Activated T-helper 2 cell treated with anti-CD3 and anti-CD28 coated beads, Interferon-gamma antibody, Interleukin-2, Interleukin-4, amounts not matched to agents 10 μg/mL and 5 μg/mL and 100 μg/mL, durations not matched to agents 14 hours and 24 hours and 36 hours (primary cell): ENCODE results near the gene NXNL1. TPM values are rescaled to one million over a fixed set of nuclear protein-coding genes. Genes with fewer than 3 reads are reported as not detected.
A peak's percentile ranks its signal among the peaks of the same experiment; 100 is the strongest.

Source experiments
- DNase-seq: peaks from one replicate; pipeline ENCODE4 v3.0.0; 2021; ENCODE audit warnings: low spot score
- H3K27ac Mint-ChIP-seq: one replicate; pipeline ENCODE4 v1.8.0; 2021; ENCODE audit warnings: mixed read lengths
- H3K27me3 Mint-ChIP-seq: one replicate; pipeline ENCODE4 v1.8.0; 2021; ENCODE audit warnings: low read depth, mixed read lengths
- H3K36me3 Mint-ChIP-seq: one replicate; pipeline ENCODE4 v1.8.0; 2021; ENCODE audit warnings: low read depth, mixed read lengths
- H3K4me1 Mint-ChIP-seq: one replicate; pipeline ENCODE4 v1.8.0; 2021; ENCODE audit warnings: low read depth, mixed read lengths
- H3K4me3 Mint-ChIP-seq: one replicate; pipeline ENCODE4 v1.8.0; 2021; ENCODE audit warnings: low read depth, mild to moderate bottlenecking, moderate library complexity, mixed read lengths
- H3K9me3 Mint-ChIP-seq: one replicate; pipeline ENCODE4 v1.8.0; 2021; ENCODE audit warnings: mixed read lengths
- intact Hi-C: fragments of 100-400 bp; cut with micrococcal nuclease; formaldehyde crosslinking; loops from one replicate; pipeline ENCODE4 v1.15.1; 2023
- total RNA-seq: library from RNA; stranded (reverse); gene quantifications from 2 replicates; pipeline ENCODE4 v1.2.3, GENCODE V29; 2022

NXNL1 gene
- total RNA-seq, 1 donor from 2014 or later, result not detected

GRCh38 chr19:17419621-17420474, 40.9 kb downstream of the NXNL1 start, which contains the start of gene MVB12A:
Gene MVB12A, plus strand, starts transcription at chr19:17420047. Its CDS starts 89 bp downstream, at chr19:17420136.
- H3K36me3 Mint-ChIP-seq, result peaks cover 33% of the 10 kb centered on the region
- DNase-seq, result peak; percentile 94
- peak within 1 kb of the TSS; percentile 88 for H3K27ac Mint-ChIP-seq
- H3K4me3 Mint-ChIP-seq, result peak within 1 kb of the TSS; percentile 90
- no peaks in the 10 kb centered on the region for H3K27me3 Mint-ChIP-seq
- intact Hi-C loops, result loop anchor here (1.0 kb wide), 1 partner anchor 15 kb away; the partner anchor contains the start of gene BST2
- no peaks in the 10 kb centered on the region for H3K9me3 Mint-ChIP-seq
- H3K4me1 Mint-ChIP-seq, result peaks cover 12% of the 10 kb centered on the region

DNA sequence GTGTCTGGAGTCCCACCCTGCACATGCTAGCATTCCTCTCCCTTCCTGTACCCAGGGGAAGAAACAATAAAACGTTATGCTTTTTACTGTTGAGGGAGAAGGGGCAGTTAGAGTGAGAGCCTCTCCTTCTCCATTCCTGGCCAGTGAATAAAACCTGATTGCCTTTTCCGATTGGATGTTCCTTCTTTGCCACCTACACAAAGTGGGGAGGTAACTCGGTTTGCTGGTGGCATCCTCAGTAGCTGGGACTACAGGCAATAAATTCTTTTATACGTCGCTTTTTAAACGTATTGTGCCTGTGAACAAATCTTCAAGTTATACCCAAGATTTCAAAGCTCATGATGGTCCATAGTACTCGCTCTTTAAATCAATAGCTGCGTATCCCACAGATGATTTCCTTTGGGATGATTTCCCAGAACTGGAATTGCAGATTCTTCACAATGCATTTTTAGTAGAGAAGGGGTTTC, 41.5 kb downstream of the NXNL1 start:
- Mint-ChIP-seq H3K27me3 (no peaks in the 10 kb centered on the region), H3K27ac (peak overlapping the region; percentile 88), H3K4me3 (peak overlapping the region; percentile 90), H3K9me3 (no peaks in the 10 kb centered on the region), H3K36me3 (peaks cover 35% of the 10 kb centered on the region), H3K4me1 (peaks cover 11% of the 10 kb centered on the region)
- intact Hi-C loops, result loop anchor here (1.0 kb wide), 1 partner anchor 14 kb away; the partner anchor contains the start of gene BST2
- no peak for DNase-seq

DNA sequence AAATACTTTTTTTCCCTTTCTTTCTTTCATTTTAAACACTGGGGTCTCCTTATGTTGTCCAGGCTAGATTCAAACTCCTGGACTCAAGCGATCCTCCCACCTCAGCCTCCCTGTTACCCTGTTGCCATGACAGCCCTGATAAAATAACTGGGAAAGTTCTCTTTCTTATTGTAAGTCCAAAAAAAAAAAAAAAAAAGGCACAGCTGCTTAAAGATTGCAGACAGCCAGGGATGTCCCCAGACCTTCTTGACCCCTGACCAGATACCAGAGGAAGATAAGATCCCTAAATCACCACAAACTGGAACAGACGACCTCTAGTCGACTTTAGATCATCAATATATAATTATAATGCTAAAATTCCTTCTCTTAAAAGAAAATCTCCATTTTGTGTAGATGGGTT, 42.0 kb downstream of the NXNL1 start:
- Mint-ChIP-seq H3K4me3 (peak overlapping the region; percentile 90), H3K9me3 (no peaks in the 10 kb centered on the region), H3K27ac (peak overlapping the region; percentile 88), H3K36me3 (peaks cover 38% of the 10 kb centered on the region), H3K4me1 (peaks cover 11% of the 10 kb centered on the region), H3K27me3 (no peaks in the 10 kb centered on the region)
- intact Hi-C loops, result loop anchor here (1.0 kb wide), 1 partner anchor 13 kb away; the partner anchor contains the start of gene BST2
- DNase-seq, result no peak

GRCh38 chr19:17415121-17415520, 45.6 kb downstream of the NXNL1 start:
- intact Hi-C loops, result no loop called here
- Mint-ChIP-seq H3K27ac (no peak overlapping the region), H3K9me3 (no peaks in the 10 kb centered on the region), H3K27me3 (no peaks in the 10 kb centered on the region), H3K36me3 (peaks cover 44% of the 10 kb centered on the region), H3K4me3 (no peak overlapping the region), H3K4me1 (peaks cover 17% of the 10 kb centered on the region)
- no peak for DNase-seq

- intact Hi-C loops, result no loop called here
- Mint-ChIP-seq H3K27me3 (no peaks in the 10 kb centered on the region), H3K36me3 (peaks cover 44% of the 10 kb centered on the region), H3K9me3 (no peaks in the 10 kb centered on the region), H3K4me3 (no peak overlapping the region), H3K27ac (no peak overlapping the region), H3K4me1 (peaks cover 12% of the 10 kb centered on the region)
- no peak for DNase-seq
These were observed 46.6 kb downstream of the NXNL1 start for GRCh38 chr19:17414097-17414496.

- Mint-ChIP-seq H3K4me1 (peaks cover 19% of the 10 kb centered on the region), H3K36me3 (peaks cover 47% of the 10 kb centered on the region), H3K27ac (no peak overlapping the region), H3K9me3 (no peaks in the 10 kb centered on the region), H3K4me3 (no peak overlapping the region), H3K27me3 (no peaks in the 10 kb centered on the region)
- intact Hi-C loops, result no loop called here
- no peak for DNase-seq
These were observed 48.9 kb downstream of the NXNL1 start for GRCh38 chr19:17411801-17412200.

DNA sequence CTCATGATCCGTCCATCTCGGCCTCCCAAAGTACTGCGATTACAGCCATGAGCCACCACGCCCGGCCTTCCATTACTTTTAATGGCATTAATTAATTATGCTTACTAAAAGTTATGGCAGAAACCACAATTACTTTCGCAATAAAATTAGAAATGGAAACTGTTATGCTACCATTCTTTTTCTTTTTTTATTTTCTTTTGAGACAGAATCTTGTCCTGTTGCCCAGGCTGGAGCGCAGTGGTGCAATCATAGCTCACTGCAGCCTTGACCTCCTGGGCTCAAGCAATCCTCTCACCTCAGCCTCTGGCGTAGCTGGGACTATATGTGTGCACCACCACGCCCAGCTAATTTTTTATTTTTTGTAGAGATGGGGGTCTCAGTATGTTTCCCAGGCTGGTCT, 50.7 kb downstream of the NXNL1 start:
- H3K9me3 Mint-ChIP-seq, result no peaks in the 10 kb centered on the region
- intact Hi-C loops, result loop anchor here (5.0 kb wide), 3 partner anchors 57 to 103 kb away; partner anchors contain the start of genes DDA1, GTPBP3 and MRPL34
- DNase-seq, result no peak
- H3K36me3 Mint-ChIP-seq, result peaks cover 39% of the 10 kb centered on the region
- no peaks in the 10 kb centered on the region for H3K27me3 Mint-ChIP-seq
- H3K27ac Mint-ChIP-seq, result no peak overlapping the region
- peaks cover 31% of the 10 kb centered on the region for H3K4me1 Mint-ChIP-seq
- no peak overlapping the region for H3K4me3 Mint-ChIP-seq

DNA sequence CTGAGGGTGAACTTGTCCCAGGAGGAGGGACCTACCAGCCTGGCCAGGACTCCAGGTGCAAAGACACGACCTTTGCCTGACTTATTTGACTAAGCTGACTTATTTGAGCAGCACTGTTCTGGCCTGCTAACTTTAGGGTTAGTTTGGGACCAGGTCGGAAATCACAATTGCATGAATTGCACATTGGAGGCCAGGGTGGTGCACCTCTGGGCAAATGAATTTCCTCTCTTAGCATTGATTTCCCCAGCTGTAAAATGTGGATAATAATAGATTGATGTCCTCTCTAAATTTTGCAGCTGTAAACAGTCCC, 53.9 kb downstream of the NXNL1 start:
- H3K36me3 Mint-ChIP-seq, result peaks cover 39% of the 10 kb centered on the region
- H3K4me3 Mint-ChIP-seq, result peak overlapping the region; percentile 92
- peak overlapping the region; percentile 87 for H3K27ac Mint-ChIP-seq
- DNase-seq, result no peak
- H3K9me3 Mint-ChIP-seq, result no peaks in the 10 kb centered on the region
- H3K27me3 Mint-ChIP-seq, result no peaks in the 10 kb centered on the region
- intact Hi-C loops, result loop anchor here (5.0 kb wide), 3 partner anchors 60 to 100 kb away; partner anchors contain the start of genes DDA1, GTPBP3 and MRPL34
- H3K4me1 Mint-ChIP-seq, result peaks cover 32% of the 10 kb centered on the region

- no peak for DNase-seq
- H3K36me3 Mint-ChIP-seq, result peaks cover 39% of the 10 kb centered on the region
These were observed 54.5 kb downstream of the NXNL1 start for GRCh38 chr19:17406046-17406886.

More at GRCh38 chr19:17406046-17406886, 54.5 kb downstream of the NXNL1 start:
- Mint-ChIP-seq H3K4me1 (peaks cover 31% of the 10 kb centered on the region), H3K27me3 (no peaks in the 10 kb centered on the region), H3K4me3 (peak overlapping the region; percentile 92), H3K27ac (peak overlapping the region; percentile 87), H3K9me3 (no peaks in the 10 kb centered on the region)
- intact Hi-C loops, result loop anchor here (5.0 kb wide), 3 partner anchors 61 to 99 kb away; partner anchors contain the start of genes DDA1, GTPBP3 and MRPL34

Other genes starting within 250 kb of the NXNL1 start
- 26.4 and 27.2 TPM in 2 replicates for gene USE1, start 245.6 kb downstream of the NXNL1 start, total RNA-seq
- gene OCEL1, start 234.7 kb downstream of the NXNL1 start, total RNA-seq, result 20.7 and 22.0 TPM in 2 replicates
- gene NR2F6, start 215.0 kb downstream of the NXNL1 start, total RNA-seq, result 13.2 and 13.4 TPM in 2 replicates
- 0.07 TPM in 1 of 2 replicates, not detected in the other for gene USHBP1, start 196.2 kb downstream of the NXNL1 start, total RNA-seq
- 122 and 123 TPM in 2 replicates for gene BABAM1, start 193.5 kb downstream of the NXNL1 start, total RNA-seq
- gene ANKLE1, start 179.0 kb downstream of the NXNL1 start, total RNA-seq, result 19.8 and 20.4 TPM in 2 replicates
- gene ABHD8, start 157.5 kb downstream of the NXNL1 start, total RNA-seq, result 9.9 and 10.9 TPM in 2 replicates
- 92.0 and 95.7 TPM in 2 replicates for gene MRPL34, start 155.1 kb downstream of the NXNL1 start, total RNA-seq
- 37.1 and 39.2 TPM in 2 replicates for gene DDA1, start 151.4 kb downstream of the NXNL1 start, total RNA-seq
- 9.2 and 9.4 TPM in 2 replicates for gene ANO8, start 126.1 kb downstream of the NXNL1 start, total RNA-seq
- gene GTPBP3, start 123.4 kb downstream of the NXNL1 start, total RNA-seq, result 62.5 and 66.5 TPM in 2 replicates
- gene PLVAP, start 83.6 kb downstream of the NXNL1 start, total RNA-seq, result not detected in 2 replicates
- 1.5 and 2.4 TPM in 2 replicates for gene CCDC194, start 66.7 kb downstream of the NXNL1 start, total RNA-seq
- 129 and 133 TPM in 2 replicates for gene BST2, start 55.3 kb downstream of the NXNL1 start, total RNA-seq
- 41.1 and 43.2 TPM in 2 replicates for gene MVB12A, start 40.9 kb downstream of the NXNL1 start, total RNA-seq
- gene TMEM221, start 12.3 kb downstream of the NXNL1 start, total RNA-seq, result not detected in 2 replicates
- 3.1 and 3.5 TPM in 2 replicates for gene SLC27A1, start 9.6 kb upstream of the NXNL1 start, total RNA-seq
- gene PGLS, start 50.7 kb upstream of the NXNL1 start, total RNA-seq, result 81.4 and 85.7 TPM in 2 replicates
- gene COLGALT1, start 94.7 kb upstream of the NXNL1 start, total RNA-seq, result 77.0 and 84.3 TPM in 2 replicates
- 0.02 TPM in 1 of 2 replicates, not detected in the other for gene UNC13A, start 227.4 kb upstream of the NXNL1 start, total RNA-seq